ENCODE data around the gene ATP9A. TPM values are rescaled to one million over a fixed set of nuclear protein-coding genes. Genes with fewer than 3 reads are reported as not detected.

Gene ATP9A
- total and polyA plus RNA-seq, 2 of the 4 experiments (the other 2 are of a cell fraction), result 10.6 to 22.4 TPM

DNA sequence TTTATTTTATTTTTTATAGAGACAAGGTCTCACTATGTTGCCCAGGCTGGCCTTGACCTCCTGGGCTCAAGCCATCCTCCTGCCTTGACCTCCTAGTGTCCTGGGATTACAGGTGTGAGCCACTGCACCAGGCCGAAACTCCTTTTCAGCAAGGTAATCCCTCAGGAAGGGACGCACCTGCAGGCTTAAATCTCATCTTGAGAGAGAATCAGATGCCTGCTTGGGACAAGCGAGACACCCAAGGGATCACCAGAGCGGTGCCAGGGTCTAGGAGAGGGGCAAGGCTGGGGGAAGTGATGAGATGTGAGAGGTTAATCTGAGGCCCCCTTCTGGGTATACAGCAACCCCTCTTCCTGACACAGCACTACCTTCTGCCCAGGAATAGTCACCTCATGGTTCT is 4.0 kb upstream of the ATP9A start:
- Histone ChIP-seq H3K9me3 (ENCODE audit: control insufficient read depth, insufficient read depth, low read length) (no peaks in the 10 kb centered on the region), H2BK20ac (ENCODE audit: low read depth, low read length) (no peak overlapping the region), H2BK5ac (ENCODE audit: low read depth, low read length, poor library complexity, severe bottlenecking) (no peak overlapping the region), H4K91ac (ENCODE audit: insufficient read depth, low read depth, low read length) (no peak overlapping the region), H3K9me1 (ENCODE audit: insufficient read depth, low read length) (peaks cover 6% of the 10 kb centered on the region; the same call in 1 of the 2 replicates), H4K5ac (ENCODE audit: low read depth, low read length) (no peak overlapping the region), H3K9ac (ENCODE audit: low read depth, low read length) (no peak overlapping the region), H3K14ac (replicated peaks; ENCODE audit: low read depth, low read length) (no peak overlapping the region), H4K20me1 (ENCODE audit: insufficient read depth, low read length) (peaks cover 5% of the 10 kb centered on the region; the same call in 1 of the 2 replicates), H3K27ac (ENCODE audit: insufficient read depth, low read length) (no peak overlapping the region), H3K79me1 (ENCODE audit: low read depth in 1 of 2, low read length in 2 of 2) (peaks cover 7 to 14% of the 10 kb centered on the region in 2 experiments; a peak in 3 of 4 replicates), H2BK120ac (ENCODE audit: low read depth, low read length) (no peak overlapping the region), H3K18ac (ENCODE audit: low read depth, low read length) (no peak overlapping the region), H3K4ac (ENCODE audit: low read depth, low read length) (no peak overlapping the region), H3K4me1 (ENCODE audit: control insufficient read depth, insufficient read depth, low read length) (no peaks in the 10 kb centered on the region), H3K23ac (ENCODE audit: low read depth, low read length) (no peak overlapping the region), H3K56ac (ENCODE audit: extremely low read depth, insufficient read depth, low read length) (no peak overlapping the region), H3K4me3 (ENCODE audit: insufficient read depth, low read depth, low read length) (no peak overlapping the region), H2BK15ac (ENCODE audit: low read depth, low read length) (no peak overlapping the region), H2AK9ac (replicated peaks; ENCODE audit: low read depth, low read length, poor library complexity) (peak overlapping the region; percentile 24), H2AFZ (replicated peaks; ENCODE audit: low read length, poor library complexity) (no peak overlapping the region), H4K8ac (ENCODE audit: low read depth in 2 of 2, low read length in 2 of 2) (no peak overlapping the region), H3K36me3 (ENCODE audit: control insufficient read depth, insufficient read depth, low read length) (no peaks in the 10 kb centered on the region), H3K27me3 (ENCODE audit: control insufficient read depth, insufficient read depth, low read length) (no peaks in the 10 kb centered on the region), H2AK5ac (ENCODE audit: low read depth, low read length) (no peak overlapping the region), H3K4me2 (ENCODE audit: low read depth, low read length) (no peak overlapping the region)
- CTCF ChIA-PET, result no interaction called here
- no peak for ATAC-seq (ENCODE audit: low read depth)
- intact Hi-C loops (cut with micrococcal nuclease), result no loop called here
- DNase-seq, result no peak
- dilution Hi-C loops (cut with HindIII; ENCODE audit: low sequenced_read_pairs, unreplicated experiment), result no loop called here
- no TSS peak for BruUV-seq (replicated peaks)
- WGBS, 2 experiments (ENCODE audit: extremely low coverage in 2 of 2, insufficient read length in 1 of 2), result 92% methylated on average over 2 of the region's 4 CpGs; no CpG with 5 or more reads in 1 of the 2 experiments
- in situ Hi-C loops (cut with MboI; ENCODE audit: low sequenced_read_pairs), result loop anchor here (25.0 kb wide), 1 partner anchor 785 kb away; no protein-coding TSS in a partner anchor
- TF ChIP-seq, protein P1, sequence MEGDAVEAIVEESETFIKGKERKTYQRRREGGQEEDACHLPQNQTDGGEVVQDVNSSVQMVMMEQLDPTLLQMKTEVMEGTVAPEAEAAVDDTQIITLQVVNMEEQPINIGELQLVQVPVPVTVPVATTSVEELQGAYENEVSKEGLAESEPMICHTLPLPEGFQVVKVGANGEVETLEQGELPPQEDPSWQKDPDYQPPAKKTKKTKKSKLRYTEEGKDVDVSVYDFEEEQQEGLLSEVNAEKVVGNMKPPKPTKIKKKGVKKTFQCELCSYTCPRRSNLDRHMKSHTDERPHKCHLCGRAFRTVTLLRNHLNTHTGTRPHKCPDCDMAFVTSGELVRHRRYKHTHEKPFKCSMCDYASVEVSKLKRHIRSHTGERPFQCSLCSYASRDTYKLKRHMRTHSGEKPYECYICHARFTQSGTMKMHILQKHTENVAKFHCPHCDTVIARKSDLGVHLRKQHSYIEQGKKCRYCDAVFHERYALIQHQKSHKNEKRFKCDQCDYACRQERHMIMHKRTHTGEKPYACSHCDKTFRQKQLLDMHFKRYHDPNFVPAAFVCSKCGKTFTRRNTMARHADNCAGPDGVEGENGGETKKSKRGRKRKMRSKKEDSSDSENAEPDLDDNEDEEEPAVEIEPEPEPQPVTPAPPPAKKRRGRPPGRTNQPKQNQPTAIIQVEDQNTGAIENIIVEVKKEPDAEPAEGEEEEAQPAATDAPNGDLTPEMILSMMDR (conservative IDR thresholded peaks at IDR 0.05; ENCODE audit: low read depth, low read length), result no peak
- TF ChIP-seq RAD21 (IDR thresholded peaks at IDR 0.05; ENCODE audit: low read length), result no peak
- TF ChIP-seq, protein P2, sequence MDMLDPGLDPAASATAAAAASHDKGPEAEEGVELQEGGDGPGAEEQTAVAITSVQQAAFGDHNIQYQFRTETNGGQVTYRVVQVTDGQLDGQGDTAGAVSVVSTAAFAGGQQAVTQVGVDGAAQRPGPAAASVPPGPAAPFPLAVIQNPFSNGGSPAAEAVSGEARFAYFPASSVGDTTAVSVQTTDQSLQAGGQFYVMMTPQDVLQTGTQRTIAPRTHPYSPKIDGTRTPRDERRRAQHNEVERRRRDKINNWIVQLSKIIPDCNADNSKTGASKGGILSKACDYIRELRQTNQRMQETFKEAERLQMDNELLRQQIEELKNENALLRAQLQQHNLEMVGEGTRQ (IDR thresholded peaks at IDR 0.05; ENCODE audit: low read depth, low read length), result no peak
- no peak for TF ChIP-seq POLR2A (IDR thresholded peaks at IDR 0.05; ENCODE audit: low read depth, low read length)
- no peak for TF ChIP-seq MXI1 (IDR thresholded peaks at IDR 0.05; ENCODE audit: borderline replicate concordance, low read depth, low read length)
- TF ChIP-seq FOS (IDR thresholded peaks at IDR 0.05; ENCODE audit: low read depth, low read length), result no peak
- TF ChIP-seq RCOR1 (IDR thresholded peaks at IDR 0.05; ENCODE audit: insufficient replicate concordance, low read length), result no peak
- no peak for TF ChIP-seq SMC3 (IDR thresholded peaks at IDR 0.05; ENCODE audit: low read depth, low read length)
- TF ChIP-seq, protein P3, sequence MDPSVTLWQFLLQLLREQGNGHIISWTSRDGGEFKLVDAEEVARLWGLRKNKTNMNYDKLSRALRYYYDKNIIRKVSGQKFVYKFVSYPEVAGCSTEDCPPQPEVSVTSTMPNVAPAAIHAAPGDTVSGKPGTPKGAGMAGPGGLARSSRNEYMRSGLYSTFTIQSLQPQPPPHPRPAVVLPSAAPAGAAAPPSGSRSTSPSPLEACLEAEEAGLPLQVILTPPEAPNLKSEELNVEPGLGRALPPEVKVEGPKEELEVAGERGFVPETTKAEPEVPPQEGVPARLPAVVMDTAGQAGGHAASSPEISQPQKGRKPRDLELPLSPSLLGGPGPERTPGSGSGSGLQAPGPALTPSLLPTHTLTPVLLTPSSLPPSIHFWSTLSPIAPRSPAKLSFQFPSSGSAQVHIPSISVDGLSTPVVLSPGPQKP (IDR thresholded peaks at IDR 0.05; ENCODE audit: borderline replicate concordance, low read depth, low read length), result no peak
- POLR2A ChIA-PET (ENCODE audit: unreplicated experiment), result no interaction called here
